NCI-H82 treated with DMSO at 0.1 percent for 48 hours (cell line): ENCODE data around the gene EEFSEC.

Source experiments
- DNase-seq: peaks from one replicate; lab custom pipeline; 2025; ENCODE audit not compliant: unreplicated experiment; lab: John Stamatoyannopoulos, UW

The EEFSEC gene

DNA sequence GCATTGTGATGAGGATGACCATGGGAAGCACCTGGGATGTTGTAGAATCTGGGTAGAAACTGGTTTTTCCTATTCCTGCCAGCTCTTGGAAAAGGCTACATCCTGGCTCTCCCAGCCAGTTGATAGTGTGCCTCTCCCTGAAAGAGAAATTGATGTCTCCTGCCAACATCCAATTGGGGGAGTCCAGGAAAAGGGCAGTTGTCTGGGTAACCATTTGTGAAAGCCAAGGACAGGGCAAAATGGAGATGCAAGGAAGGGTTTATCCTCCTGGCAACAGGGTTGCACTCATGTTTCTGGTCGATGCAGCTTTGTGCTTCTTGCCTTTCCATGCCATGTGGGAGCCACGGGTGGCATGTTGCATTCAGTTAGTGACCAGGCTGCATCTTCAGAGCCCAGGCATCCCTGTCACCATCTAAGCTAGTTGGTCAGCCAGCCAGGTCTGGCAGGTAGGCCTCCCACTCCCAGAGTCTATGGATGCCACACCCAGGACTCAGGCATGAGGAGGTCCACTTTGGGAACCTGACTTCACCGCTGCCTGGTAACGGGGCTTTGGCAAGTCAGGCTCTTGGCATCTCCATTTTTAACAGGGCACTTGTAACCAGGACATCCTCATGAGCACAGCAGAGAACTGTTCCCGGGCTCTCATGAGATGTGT lies 159.9 kb downstream of the EEFSEC start:
- DNase-seq: no peak

DNA sequence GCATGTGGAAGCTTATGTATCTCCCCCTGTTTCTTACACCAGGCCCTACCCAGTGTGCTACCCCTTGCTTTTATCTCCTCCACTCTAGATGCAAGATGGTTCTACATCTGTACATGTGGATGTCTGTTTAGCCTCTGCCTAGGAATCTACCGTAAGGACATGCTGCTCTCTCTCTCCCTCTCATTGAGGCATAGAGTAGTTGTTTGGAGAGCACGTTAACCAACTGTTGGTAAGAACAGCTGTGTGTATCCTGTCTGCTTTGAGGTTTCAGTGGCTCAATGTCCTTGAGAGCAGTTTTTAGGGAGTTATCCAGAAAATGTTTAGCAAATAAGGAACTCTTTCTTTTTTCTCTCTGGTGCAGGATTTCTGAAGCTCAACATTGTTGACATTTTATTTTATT lies 160.7 kb downstream of the EEFSEC start:
- DNase-seq: no peak

DNA sequence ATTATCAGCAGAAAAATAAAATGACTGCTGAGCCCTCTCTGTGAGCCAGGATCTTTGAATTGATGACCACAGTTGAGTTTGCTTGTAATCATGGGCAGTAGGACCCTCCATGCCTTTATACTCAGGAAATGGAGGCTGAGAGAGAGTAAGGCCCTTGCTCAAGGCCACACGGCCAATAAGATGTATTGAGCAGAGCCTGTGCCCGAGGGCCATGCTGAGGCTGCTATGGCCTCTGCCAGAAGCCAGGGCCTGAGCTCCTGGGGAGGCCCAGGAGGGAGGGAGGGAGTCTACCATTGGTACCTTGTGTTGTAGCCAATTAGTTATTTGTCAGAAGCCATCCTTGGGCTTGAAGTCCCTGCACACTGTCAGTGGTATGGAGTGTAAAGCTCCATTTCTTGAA lies 162.0 kb downstream of the EEFSEC start:
- DNase-seq: no peak

DNA sequence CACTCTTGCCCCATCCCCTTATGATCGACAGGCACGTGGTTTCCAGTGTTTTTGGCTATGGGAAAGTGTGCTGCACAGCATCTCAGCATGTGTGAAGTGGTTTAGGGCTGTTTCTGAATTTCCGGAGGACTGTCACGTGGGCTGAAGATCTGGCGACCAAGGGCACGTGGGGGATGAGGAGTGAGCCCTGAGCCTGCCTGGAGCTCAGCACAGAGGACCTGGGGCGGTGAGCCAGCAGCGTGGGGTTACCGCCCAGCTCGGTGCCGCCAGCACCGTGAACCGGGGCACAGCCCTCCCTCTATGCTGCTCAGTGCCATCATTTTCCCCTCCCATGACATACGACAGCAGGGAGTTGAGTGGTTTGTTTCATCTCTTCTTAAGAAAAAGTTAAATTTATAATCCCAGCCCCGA lies 163.2 kb downstream of the EEFSEC start:
- DNase-seq: no peak

DNA sequence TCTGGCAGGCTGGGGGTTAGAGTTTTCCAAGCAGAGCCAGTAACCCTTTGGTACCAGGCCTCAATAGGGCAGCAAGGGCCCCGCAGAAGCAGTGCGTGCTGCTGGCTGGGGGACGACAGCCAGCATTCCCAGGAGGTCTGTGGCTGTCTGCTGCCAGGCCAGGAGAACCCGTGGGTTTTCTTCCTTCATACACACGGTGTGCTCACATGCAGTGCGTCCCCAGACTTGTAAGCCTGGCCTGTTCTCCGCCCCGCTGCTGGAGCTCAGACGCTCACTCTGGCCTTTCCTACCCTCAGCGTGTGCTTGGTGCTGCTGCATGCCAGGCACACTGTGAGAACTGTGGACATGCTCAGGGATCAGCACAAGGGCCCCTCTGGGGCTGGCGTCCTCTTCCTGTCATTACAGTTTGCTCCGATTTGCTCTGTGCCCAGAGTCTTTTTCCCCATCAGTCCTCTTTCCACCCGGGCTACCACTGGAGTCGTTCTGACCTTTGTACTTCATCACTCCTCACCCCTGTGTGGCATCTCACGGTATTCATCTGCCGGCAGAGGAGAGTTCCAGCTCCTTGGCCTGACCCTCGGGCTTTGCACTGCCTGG lies 163.9 kb downstream of the EEFSEC start:
- no peak for DNase-seq

DNA sequence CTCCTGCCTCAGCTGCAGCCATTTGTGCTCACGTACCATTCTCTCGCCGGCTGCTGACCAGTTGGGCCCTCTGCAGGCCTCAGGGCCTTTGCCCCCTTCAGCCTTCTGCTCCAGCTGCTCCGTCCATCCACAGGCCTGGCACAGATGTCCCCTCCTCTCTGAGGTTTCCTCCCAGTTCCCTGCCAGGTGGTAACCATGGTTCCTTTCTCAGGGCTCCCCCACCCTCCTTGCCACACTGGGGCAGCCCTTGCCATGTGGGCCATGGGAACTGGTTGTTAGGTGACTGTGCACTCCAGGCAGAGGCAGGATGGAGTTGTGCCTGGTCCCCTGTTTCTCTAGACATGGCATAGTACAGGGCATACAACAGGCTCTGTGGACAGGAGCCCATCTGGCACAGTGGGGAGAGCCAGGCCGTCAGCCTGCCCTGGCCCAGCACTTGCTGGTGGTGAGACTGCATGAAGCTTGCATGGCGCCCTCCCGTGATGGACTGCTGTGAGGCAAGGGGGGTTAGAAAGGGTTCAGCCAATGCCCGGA lies 164.5 kb downstream of the EEFSEC start:
- no peak for DNase-seq

DNA sequence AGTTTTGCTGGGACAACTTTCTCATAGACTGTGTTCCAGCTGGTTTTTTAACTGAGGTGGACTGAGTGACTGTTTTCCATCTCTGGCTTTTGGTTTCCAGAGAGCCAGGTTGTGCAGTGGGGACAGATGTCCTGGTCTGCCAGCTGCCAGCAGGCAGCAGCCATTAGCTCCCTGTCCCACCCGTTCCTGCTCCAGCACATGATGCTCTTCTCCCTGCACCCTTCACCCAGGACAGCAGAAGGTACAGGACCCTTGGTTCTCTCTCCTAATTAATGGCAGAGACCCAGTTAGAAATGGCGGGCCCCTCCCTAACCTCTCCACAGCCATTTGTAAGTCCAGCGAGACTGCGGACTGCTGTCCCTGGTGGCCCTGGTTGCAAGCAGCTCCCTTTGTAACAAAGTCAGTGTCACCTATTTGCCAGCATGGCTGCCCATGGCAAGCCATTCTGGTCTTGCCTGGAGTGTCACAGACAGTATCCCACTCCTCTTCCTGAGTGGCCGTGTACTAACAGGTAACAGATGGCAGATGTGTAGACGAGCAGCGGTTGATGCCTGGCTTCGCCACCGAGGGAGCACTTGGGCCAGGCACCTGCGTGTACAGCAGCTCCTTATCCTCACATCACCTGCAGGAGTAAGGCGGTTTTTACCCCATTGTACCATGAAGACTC lies 165.1 kb downstream of the EEFSEC start:
- no peak for DNase-seq

DNA sequence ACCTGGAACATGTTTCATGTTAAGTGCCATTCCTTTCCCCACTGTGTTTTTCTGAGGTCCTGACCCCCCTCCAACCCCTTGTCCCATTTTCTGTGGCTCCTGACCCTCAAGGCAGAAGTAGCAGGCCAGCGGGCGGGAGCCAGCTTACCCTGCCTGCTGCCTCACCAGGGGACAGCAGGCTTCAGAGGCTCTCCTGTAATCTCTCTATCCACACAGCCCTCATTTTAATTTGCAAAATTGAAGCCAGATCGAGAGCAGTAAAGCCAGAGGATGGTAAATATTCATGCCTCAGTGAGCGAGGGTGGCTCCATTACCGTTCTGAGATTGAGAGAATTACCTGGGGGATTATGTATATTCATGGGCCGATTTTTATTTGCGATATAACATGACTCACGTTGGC lies 165.8 kb downstream of the EEFSEC start:
- no peak for DNase-seq

DNA sequence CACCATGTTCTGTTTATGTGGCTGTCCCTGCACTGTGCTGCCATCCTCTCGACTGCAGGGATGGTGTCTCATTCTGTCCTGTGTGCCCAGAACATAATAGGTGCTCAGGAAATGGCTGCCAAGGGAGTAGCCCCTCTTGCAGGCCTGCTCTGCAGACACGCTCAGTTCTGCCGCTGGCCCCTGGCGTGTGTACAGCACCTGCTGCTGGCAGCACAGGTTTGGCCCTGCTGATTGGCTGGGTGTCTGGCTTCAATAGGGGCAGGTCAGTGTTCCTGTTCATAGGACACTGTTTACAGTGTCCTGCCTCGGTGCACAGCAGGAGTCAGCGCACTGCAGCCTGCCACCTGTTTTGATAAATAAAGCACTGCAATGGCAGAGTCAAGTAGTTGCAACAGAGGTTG lies 166.5 kb downstream of the EEFSEC start:
- DNase-seq: no peak

DNA sequence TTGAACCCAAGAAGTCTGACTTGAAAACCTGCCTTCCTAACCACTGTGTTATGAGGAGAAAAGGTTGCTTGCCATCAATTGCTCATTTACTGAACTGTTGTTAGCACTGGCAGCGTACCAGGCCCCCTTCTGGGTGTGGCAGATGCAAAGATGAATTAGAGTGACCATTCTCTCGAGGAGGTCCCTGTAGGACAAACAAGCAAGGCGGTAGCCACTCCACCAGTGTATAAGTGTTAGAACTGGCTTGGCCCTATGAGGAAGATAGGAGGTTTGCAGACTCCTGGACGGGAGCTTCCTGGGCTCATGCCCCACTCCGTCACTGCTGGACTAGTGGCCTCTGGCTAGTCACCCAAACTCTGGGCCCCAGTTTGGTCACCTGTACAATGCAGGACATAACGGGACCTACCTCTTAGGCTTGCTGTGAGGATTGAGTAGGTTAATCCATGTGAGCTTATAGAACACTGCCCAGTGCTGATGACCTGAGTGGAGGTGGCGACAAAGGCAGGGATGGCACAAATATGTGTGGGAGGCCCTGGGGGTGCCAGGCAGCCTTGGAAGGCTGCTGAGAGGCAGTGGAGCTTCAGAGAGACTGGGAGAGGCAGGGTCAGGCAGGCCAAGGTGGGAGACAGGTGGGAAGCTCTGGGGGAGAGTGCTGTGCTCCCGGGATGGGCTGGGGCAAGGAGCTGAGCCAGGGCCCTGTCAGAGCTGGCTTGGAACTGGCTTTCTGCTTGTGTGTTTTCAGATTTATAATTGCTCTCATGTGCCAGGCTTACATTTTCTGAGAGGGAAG lies 167.5 kb downstream of the EEFSEC start:
- DNase-seq: no peak

DNA sequence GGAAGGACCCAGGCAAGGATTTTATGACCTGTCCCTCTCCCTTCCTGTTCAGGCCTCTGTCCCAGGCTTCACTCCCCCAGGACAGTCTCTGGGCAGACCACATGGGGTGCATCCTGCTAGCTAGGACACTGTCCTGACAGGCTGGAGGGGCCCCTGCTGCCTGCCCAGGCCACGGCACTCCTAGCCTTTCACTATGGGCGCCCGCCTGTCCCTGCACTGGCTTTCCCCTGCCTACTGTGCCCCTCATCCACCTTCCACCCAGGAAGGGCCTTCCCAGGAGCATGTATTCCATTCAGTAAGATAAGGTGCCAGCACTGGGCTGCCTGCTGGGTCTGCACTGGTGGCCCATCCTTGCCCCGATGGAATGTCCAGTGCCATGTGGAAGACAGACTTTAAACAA lies 168.1 kb downstream of the EEFSEC start:
- no peak for DNase-seq

DNA sequence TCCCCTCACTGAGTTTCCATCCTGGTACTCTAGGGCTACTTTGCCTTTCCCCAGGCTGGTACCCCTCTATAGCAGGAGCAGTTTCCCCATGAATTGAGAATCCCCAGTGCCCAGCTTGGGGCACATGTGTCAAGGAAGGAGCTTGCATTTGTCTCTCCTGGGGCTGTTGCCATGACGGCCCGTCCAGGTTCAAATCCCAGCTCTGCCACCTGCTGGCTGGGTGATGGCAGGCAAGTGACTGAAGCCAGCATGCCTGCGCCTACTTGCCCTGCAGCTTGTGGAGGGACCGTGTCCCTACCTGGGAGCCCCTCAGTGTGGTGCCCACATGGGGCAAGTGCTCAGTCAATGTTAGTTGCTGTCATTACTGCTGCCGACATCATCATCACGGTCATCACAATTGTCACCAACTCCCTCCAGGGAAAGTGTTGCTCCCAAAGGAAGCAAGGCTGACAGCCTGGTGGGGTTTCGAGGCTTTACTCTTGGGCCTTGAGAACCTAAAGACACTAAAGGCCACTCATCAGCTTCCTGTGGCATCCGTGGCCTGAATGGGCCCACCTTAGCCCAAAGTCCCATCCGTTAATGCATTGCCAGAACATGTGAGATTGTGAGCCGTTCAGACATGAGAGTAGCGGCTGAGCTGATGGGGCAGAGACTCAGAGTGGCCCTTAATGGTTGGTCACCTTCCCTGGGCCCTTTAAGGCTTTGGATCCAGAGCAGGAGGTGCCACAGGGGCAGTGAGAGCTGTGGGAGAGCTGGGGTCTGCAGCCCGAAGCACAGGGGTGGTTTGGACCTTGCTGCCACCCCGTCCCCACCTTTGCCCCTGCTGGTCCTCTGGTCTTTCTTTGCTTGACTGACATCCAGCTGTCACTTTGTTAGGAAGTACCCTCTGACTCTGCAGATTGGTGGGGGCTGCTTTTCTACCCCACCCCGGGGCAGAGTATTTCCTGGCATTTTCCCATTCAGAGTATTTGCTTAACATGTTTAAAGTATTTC lies 169.0 kb downstream of the EEFSEC start:
- DNase-seq: no peak

DNA sequence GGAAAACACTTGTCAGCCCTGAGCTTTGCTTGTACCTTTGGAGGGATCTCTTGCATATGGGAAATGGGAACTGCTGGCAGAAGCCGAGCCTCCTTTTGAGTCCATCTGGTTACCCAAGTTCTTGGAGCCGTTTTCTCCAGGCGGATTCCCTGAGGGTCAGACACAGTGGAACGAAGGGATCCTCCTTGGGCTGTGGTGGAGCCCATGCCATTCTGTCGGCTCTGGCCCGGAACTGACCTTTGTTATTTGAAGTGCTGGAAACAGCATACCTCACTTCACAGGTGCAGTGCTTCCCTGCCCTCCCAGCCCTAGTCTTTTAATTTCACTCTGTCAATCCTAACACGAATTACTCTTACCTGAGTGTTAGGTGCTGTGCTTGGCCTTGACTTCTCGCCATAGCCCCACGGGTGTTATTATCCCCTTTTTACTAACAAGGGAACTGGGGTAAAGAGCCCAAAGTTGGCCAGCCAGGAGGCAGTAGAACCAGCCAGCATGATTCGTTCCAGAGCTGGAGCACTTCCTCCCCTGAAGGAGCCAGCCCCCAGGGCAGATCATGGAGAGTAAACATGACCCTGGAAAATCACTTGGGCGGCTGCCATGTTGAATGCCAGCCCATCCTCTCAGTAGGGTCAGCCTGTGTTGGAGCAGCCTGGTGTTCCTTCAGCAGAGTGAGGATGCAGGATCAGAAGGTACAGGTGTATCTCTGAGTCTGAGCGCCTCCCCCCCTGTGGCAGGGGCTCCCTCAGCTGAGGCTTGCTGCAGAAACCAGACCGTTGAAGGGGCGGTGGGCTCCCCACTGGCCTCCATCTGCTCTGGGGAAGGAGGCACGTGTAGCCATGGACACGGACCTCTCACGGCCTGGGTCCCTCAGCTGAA lies 170.2 kb downstream of the EEFSEC start:
- DNase-seq: no peak

DNA sequence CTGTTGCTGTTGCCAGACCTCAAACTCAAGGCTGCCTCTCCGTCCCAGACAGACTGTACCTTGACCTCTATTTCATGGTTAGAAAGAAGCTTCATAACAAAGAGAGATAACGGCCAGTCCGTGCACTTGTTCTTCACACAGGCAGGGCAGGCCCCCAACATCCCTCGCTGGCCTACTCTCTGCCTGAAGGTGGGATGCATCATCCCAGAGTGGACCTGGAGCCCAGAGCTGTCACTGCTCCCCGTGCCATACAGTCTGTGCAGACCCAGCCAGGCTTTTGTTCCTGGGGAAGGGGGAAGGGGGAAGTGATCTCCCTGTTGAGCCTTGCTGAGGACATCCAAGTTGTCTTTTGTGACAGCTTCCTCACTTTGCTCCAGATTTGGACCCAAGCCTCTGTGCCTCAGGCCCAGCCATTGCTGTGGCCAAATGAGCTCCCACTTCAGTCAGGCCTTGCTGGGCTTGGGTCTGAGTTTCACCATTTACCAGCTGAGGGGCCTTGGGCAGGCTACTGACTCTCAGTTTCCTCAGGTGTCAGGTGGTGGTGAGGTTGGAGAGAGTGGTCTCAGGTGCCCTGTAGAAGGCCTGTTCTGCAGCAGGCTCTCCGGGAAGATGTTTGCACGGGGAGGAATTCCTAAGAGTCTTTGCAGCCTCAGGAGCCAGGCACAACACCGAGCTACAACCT lies 171.8 kb downstream of the EEFSEC start:
- no peak for DNase-seq

DNA sequence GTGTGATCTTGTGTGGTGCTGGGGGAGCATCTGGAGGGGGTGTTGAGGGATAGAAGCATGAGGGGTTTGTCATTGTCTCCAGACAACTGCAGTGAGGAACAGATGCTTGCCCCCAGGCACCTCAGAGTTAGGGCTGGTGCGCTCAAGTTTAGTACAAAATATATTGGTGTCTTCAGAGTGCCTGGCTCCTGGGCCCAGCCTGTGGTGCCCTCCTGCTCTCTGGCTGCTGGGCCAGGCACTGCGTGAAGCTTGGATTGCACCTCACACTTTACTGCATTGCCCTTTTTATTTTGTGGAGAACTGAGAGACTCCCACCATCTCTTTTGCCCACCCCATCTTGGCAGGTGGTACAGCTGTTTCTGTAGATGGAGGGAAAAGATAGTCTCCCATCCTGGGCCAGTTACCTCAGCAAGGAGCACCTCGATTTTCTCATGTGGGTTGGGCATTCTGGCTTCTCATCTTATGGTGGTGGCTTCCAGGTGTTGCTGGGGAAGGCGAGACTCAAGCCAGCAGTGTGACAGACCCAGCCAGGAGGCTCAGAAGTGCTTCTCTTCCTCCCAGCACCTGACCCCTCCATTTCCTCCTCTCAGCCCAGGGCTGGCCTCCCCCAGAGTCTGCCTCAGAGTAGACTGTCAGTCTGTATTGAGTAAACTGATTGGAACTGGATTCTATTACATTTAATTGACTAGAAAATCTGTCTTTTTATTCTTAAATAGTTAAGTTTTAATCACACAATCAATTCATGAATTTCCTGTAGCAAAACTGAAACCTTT lies 173.0 kb downstream of the EEFSEC start:
- DNase-seq: no peak

DNA sequence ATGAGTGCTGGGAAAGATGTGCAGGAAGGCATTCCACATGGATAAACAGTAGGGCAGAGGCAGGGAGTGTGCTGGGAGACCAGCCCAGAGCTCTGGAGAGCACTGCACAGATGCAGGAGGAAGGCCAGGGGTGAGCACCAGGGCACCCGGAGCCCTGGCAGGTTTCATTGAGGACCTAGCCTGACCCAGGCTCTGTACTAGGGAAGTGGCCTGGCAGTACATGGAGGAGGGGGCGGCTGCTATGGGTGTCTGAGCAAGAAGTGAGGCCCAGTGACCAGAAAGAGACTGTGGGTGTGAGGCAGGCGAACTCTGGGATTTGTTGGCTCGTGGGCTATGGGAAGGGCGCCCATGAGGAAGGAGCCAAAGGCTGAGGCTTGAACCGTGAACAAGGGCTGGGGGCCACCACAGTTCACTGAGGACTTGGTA lies 174.3 kb downstream of the EEFSEC start:
- no peak for DNase-seq

DNA sequence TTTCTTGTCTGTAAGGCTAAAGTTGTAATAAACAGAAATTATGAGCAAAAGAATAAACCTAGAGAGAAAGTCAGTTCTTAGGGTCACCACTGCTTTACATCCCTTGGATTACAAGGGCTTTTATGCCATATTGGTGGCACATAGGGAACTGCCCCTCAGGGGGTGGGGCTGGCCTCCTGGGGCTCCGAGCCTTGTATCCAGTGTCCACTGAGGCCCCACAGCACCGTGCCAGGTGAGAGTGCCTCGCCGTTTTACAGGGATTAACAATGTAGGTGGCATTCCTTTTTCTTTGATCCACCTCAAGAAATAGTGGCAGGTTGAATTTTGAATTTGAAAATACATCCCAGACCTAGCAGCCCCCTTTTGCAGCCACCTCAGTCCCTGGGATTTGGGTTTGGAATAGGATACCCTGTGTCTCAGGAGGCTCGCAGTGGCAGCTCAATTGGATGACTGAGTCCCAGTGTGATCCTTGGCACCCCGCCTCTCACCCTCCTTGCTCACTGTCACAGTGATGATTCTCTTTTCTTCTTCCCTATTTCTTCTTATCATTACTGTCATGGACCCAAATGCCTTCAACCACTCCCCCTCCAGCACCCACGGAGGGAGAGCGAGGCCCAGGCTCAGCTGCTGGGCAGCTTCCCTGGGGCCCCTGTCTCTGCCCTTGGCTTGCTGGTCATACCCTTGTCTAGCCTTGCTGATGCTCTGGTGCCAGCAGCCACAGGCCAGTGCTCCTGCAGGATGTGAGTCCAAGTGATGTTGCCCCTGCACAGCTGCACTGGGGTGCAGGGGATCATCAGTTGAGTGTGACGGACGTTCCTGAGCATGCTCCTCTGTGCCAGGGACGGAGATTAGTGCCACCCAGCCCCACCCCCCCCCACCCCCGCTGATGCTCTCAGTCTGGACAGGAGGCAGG lies 175.5 kb downstream of the EEFSEC start:
- DNase-seq: no peak
